ENCODE measurements around the gene DCANP1.

The DCANP1 gene

DNA sequence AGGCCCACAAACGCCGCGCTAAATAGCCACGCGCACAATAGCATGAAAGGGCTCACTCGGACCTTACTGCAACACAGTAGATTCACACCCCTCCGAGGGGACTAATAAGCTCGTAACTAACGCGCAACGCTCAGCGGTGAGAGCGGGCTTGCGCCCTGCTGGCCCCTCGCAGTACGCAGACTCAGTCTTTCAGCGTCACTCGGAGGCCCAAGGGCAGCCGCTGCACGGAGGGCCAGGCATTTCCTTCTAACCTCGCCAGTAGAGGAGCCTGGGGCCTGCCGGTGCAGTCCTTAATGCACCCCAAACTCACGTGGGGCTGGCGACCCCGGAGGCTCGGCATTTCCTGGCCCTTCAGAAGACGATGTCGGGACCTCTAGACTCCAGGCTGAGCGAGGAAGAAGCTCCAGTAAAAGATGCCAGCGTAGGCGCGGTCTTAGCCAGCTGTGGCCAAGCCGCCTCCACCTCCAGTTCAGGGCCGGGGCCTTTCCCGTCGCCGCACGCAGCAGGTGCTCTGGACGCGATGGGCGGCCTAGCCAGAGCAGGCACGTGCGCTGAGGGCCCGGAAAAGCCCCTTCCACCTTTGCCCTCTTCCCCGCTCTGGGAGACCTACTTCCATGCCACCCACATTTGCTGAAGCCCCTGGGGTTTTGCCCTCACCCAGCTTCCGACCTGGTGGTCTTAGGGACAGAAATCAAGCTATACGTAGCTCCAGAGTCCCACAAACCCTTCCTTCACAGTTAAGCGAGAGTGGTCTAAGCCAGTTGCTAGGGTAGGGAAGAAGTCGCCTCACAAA lies 43.3 kb upstream of the DCANP1 start:
- DNase-seq (ENCODE audit: extremely low read depth, low read depth): no peak

DNA sequence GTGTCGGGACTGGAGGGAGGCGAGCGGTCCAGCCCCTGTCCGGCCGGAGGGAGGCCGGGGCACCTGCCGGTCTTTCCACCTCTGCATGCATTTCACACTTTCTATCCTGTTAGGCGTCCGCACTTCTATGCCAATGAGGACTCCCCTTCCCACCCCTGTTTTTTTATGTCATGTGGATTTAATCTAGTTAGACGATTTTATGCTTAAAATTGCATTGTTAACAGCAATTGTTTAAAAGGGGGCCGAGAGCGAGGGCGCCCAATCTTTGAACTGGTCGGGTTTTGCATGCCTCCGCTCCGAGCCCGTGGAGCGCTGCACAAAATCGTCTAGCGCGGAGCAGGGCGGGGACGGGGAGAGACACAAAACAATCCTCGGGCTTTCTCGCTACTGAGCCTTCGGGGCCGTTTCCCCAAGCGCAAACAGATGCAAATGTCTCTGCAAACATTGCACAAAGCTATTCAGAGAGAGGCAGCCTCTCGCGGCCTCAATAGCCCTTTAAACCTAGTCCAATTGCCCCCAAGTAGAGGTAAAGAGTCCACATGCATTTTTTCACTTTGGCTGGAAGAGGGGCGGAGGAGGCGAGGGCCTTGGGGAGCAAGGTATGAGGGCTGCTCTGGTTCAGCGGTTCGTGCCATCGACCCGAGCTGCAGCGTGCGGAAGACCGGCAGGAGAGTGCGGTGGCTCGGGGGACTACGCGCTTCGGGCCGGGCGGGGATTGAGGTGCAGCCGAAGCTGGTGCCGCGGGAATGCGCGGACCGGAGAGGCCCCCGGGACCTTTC lies 42.5 kb upstream of the DCANP1 start:
- TF ChIP-seq, protein P1, sequence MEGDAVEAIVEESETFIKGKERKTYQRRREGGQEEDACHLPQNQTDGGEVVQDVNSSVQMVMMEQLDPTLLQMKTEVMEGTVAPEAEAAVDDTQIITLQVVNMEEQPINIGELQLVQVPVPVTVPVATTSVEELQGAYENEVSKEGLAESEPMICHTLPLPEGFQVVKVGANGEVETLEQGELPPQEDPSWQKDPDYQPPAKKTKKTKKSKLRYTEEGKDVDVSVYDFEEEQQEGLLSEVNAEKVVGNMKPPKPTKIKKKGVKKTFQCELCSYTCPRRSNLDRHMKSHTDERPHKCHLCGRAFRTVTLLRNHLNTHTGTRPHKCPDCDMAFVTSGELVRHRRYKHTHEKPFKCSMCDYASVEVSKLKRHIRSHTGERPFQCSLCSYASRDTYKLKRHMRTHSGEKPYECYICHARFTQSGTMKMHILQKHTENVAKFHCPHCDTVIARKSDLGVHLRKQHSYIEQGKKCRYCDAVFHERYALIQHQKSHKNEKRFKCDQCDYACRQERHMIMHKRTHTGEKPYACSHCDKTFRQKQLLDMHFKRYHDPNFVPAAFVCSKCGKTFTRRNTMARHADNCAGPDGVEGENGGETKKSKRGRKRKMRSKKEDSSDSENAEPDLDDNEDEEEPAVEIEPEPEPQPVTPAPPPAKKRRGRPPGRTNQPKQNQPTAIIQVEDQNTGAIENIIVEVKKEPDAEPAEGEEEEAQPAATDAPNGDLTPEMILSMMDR (IDR thresholded peaks at IDR 0.05; ENCODE audit: low read depth, low read length): no peak
- no peak for DNase-seq (ENCODE audit: extremely low read depth, low read depth)

More for the DNA sequence above, 43.3 kb upstream of the DCANP1 start:
- TF ChIP-seq, protein P1 (IDR thresholded peaks at IDR 0.05; ENCODE audit: low read depth, low read length): no peak

DNA sequence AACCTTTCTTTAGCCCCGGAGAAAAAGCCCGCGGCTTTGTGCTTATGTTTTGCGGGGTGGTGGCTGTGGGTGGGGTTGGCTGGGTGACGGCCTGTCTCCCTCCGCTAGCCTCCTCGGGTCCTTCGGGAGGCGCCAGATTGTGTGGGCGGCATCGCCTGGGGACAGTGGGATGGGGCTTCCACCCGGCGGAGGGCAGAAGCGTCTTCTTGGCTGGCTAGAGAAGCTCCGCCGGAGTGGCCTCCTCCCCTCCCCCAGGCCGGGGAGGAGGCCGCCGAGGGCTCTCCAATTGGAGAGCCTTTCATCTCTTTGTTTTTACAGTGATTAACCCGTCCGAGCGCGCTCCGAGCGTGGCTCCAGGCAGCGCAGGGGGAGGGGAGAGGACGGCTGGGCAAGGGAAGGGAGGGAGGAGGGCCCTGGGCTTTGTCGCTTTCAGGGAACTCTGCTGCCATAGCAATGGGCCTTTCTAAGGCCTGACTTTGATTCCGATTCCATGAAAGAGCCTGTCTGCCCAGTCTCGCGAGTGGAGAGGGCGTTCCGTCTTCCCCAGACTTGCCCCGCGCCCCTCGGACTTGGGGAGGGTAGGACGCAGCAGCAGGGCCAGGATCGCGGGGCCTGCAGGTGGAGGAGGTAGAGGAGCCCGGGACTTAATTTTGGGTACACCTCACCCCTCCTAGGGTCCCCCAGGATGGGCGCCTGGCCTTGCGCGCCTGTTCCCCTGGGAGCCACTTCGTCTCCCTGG lies 41.7 kb upstream of the DCANP1 start:
- TF ChIP-seq, protein P1 (IDR thresholded peaks at IDR 0.05; ENCODE audit: low read depth, low read length): no peak
- DNase-seq (ENCODE audit: extremely low read depth, low read depth): peak; percentile 28

DNA sequence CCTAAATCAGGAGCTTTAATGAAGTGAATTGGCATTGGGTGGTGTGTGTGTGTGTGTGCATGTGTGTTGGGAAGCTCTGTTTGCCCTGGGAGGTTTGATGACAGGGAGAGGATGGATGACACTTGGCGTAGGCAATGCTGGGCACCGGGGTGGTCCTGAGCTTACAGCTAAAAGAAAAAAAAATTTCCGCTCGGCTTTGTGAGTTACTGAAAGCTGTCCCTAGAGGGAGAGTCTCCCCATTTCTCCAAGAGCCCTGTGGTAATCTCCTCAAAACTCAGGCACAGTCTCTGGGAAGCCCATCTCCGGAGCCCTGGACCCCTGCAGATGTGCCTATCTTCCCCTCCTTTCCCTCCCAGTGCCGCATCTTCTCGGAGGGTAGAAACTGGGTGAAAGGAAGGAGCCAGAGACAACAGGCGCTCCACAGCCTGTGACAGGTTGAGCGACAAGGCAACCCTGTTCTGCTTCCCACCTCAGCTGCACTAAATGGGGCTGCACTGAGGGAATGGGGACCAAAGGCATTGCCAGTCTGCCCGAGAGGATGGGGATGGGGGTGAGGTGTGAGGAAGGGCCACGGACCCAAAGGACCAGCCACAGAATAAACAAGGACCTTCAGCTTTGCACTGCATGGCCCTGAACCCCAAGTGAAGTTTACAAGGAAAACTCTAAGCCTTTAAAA lies 40.8 kb upstream of the DCANP1 start:
- no peak for DNase-seq (ENCODE audit: extremely low read depth, low read depth)
- TF ChIP-seq, protein P1 (IDR thresholded peaks at IDR 0.05; ENCODE audit: low read depth, low read length): no peak

DNA sequence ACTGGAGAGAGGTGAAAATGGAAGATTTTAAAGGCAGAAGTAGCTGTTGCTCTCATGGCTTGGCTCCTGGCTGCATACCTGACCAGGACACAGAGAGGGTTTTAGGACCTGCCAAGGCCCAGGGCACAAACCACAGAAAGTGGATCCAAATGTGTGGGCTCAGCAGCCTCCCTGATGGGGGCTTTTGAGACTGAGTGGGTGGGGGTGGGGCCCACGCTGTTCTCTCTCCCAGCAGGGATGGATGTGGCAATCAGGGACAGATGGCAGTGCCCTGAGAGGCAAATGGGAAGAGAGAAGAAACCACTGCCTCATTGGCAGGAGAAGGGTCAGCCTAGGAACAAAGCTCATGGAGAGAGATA lies 39.9 kb upstream of the DCANP1 start:
- TF ChIP-seq, protein P1 (IDR thresholded peaks at IDR 0.05; ENCODE audit: low read depth, low read length): no peak
- no peak for DNase-seq (ENCODE audit: extremely low read depth, low read depth)

DNA sequence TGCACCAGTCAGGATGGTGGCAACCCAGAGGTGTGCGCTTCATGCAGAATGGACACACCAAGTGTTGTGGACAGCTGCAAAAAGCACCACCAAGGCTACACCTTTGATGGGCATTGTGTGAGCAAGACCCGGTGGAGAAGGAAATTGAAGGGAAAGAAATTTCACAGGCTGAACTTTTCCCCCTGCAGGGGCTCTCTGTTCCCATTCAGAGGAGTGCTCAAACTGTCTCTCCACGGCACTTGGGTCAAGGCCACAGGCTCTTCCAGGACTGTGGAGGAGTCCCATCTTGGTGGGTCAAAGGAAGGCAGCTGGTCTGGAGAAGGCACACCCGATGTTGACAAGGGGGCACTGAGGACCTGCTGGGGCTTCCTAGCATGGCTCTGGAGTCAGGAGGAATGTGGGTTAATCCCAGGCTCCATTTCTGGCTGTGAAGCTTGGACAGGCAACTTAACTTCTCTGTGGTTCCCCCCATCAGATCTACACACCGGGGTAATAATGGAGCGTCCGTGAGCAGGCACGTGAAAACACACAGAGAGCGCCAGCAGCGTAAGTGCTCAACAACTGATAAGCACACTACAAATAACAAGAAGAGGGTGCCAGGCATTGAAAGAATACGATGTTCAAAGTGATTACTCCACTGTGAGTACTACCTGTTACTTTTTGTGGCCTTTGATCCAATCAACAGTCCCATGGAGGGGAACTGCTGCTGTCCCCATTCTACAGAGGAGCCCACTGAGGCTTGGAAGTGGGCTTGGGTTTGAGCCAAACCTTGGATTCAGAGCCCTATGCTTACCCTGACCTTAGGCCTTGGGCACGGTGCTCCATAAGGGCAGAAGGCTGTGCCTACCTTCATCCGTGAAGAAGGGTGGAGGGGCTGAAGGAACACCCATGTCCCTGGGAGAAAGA lies 39.2 kb upstream of the DCANP1 start:
- TF ChIP-seq, protein P1 (IDR thresholded peaks at IDR 0.05; ENCODE audit: low read depth, low read length): no peak
- no peak for DNase-seq (ENCODE audit: extremely low read depth, low read depth)
